ENCODE data around the gene MUC13.

DNA sequence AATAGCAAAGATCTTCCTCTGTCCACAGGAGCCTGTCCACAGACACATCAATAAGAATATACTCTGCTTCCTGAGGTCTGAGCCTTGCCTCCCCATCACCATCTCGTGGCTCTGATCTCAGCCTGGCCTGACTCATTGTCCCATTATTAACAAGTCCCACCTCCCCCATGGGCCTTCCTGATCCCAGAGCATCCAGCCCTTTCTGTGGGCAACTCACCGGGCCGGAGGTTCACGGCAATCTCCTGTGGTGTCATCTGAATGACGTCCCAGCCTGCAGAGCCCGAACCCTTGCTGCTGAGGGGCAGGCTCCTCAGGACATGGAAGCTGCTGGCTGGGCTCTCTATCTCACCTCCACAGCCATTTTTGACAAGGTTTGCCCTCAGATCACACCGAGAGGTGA, 75.5 kb downstream of the MUC13 start:
- TF ChIP-seq, protein P1, sequence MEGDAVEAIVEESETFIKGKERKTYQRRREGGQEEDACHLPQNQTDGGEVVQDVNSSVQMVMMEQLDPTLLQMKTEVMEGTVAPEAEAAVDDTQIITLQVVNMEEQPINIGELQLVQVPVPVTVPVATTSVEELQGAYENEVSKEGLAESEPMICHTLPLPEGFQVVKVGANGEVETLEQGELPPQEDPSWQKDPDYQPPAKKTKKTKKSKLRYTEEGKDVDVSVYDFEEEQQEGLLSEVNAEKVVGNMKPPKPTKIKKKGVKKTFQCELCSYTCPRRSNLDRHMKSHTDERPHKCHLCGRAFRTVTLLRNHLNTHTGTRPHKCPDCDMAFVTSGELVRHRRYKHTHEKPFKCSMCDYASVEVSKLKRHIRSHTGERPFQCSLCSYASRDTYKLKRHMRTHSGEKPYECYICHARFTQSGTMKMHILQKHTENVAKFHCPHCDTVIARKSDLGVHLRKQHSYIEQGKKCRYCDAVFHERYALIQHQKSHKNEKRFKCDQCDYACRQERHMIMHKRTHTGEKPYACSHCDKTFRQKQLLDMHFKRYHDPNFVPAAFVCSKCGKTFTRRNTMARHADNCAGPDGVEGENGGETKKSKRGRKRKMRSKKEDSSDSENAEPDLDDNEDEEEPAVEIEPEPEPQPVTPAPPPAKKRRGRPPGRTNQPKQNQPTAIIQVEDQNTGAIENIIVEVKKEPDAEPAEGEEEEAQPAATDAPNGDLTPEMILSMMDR (IDR thresholded peaks at IDR 0.05) = no peak
- no peak for TF ChIP-seq EZH2phosphoT487 (IDR thresholded peaks at IDR 0.05)

Measured in neural progenitor cell (in vitro differentiated cells).